HCT116 (cell line): ENCODE data around the gene TBX4. TPM values are rescaled to one million over a fixed set of nuclear protein-coding genes. Genes with fewer than 3 reads are reported as not detected.

Experiments used
- ATAC-seq: fragments of 200-7000 bp; cut with Tn5 transposase; 2 replicates; pipeline ENCODE4 v1.9.1; 2020; ENCODE audit warnings: mild to moderate bottlenecking, moderate library complexity
- BruUV-seq: library from RNA; stranded (reverse); fragments of 400-500 nt; replicated peaks from 2 replicates; lab custom pipeline; 2021; lab: Mats Ljungman, UMichigan
- CTCF ChIA-PET: fragments of 300-600 bp; sonication (Branson Sonifier 250); formaldehyde crosslinking; loops from one replicate; lab custom pipeline; 2021; ENCODE audit warnings: antibody characterized with exemption; lab: Charles Lee
- POLR2A ChIA-PET: fragments of 300-600, 350-600 bp; sonication (Branson Sonifier 250); formaldehyde crosslinking; loops from one replicate; lab custom pipeline; 2021; ENCODE audit warnings: antibody characterized with exemption; lab: Charles Lee
- RAD21 ChIA-PET, 2 experiments: fragments of 300-600 bp; sonication (Branson Sonifier 250); formaldehyde crosslinking; loops; one replicate each; lab custom pipeline; 2023; ENCODE audit warnings: low total read pairs in 2 of 2; ENCODE audit not compliant: uncharacterized antibody in 2 of 2, unreplicated experiment in 2 of 2, low non-redundant PET in 1 of 2; lab: Charles Lee
- DNase-seq: peaks from one replicate; pipeline ENCODE4 v3.0.0-alpha.2; 2010; ENCODE audit warnings: low read depth, low spot score
- H2AFZ ChIP-seq: fragments of 200-600 bp; shearing (Covaris generic), sonication (generic); 2 replicates; pipeline ENCODE4 v1.6.1; 2017; ENCODE audit warnings: low read depth, mixed run types, mixed read lengths, antibody characterized with exemption, low read length; ENCODE audit not compliant: poor library complexity, severe bottlenecking
- H3K27ac ChIP-seq: 2 replicates; pipeline ENCODE4 v1.5.1; 2012; ENCODE audit warnings: low read depth, low read length
- H3K27me3 ChIP-seq: fragments of 200-600 bp; sonication (generic); 2 replicates; pipeline ENCODE4 v1.6.1; 2016; ENCODE audit warnings: mixed run types, low read length, mixed read lengths; ENCODE audit not compliant: insufficient read depth
- H3K36me3 ChIP-seq, 2 experiments: fragments of 200-500 bp in 1 of 2; fragments of 200-600 bp in 1 of 2; sonication (Bioruptor generic) in 1 of 2; sonication (generic) in 1 of 2; 2 replicates each; pipeline versions ENCODE4 v1.5.1 to v1.6.1; 2014 to 2016; ENCODE audit warnings: low read length in 2 of 2, inconsistent platforms in 1 of 2, mixed read lengths in 1 of 2, mixed run types in 1 of 2; ENCODE audit not compliant: insufficient read depth in 2 of 2, control insufficient read depth in 1 of 2
- H3K4me1 ChIP-seq, 2 experiments: fragments of 200-600 bp in 1 of 2; sonication (generic) in 1 of 2; 2 replicates each; pipeline versions ENCODE4 v1.5.1 to v1.6.1; 2012 to 2017; ENCODE audit warnings: low read length in 2 of 2, inconsistent platforms in 1 of 2, mild to moderate bottlenecking in 1 of 2, mixed read lengths in 1 of 2, mixed run types in 1 of 2, moderate library complexity in 1 of 2; ENCODE audit not compliant: insufficient read depth in 2 of 2, control insufficient read depth in 1 of 2
- H3K4me2 ChIP-seq: fragments of 200-600 bp; sonication (generic); 2 replicates; pipeline ENCODE4 v1.6.1; 2017; ENCODE audit warnings: mixed run types, low read length, mixed read lengths
- H3K4me3 ChIP-seq, 2 experiments: fragments of 200-600 bp in 1 of 2; sonication (generic) in 1 of 2; replicated peaks in 1 of 2; 2 replicates each; pipeline ENCODE4 v1.5.1; 2011 to 2016; ENCODE audit warnings: low read length in 2 of 2, control low read depth in 1 of 2, low read depth in 1 of 2, mild to moderate bottlenecking in 1 of 2, mixed read lengths in 1 of 2, mixed run types in 1 of 2
- H3K79me2 ChIP-seq: fragments of 200-600 bp; sonication (generic); 2 replicates; pipeline ENCODE4 v1.6.1; 2017; ENCODE audit warnings: mild to moderate bottlenecking, mixed run types, low read length, moderate library complexity, mixed read lengths; ENCODE audit not compliant: insufficient read depth
- H3K9ac ChIP-seq: fragments of 200-600 bp; sonication (generic); 2 replicates; pipeline ENCODE4 v1.6.1; 2016; ENCODE audit warnings: low read length, mixed read lengths
- H3K9me2 ChIP-seq: fragments of 200-600 bp; sonication (generic), shearing (Covaris generic); 2 replicates; pipeline ENCODE4 v1.6.1; 2017; ENCODE audit warnings: mixed run types, mild to moderate bottlenecking, moderate library complexity; ENCODE audit not compliant: insufficient read depth
- H3K9me3 ChIP-seq, 2 experiments: fragments of 200-500 bp in 1 of 2; fragments of 200-600 bp in 1 of 2; sonication (Bioruptor generic) in 1 of 2; sonication (generic) in 1 of 2; 2 replicates each; pipeline ENCODE4 v1.6.1; 2014 to 2017; ENCODE audit warnings: low read length in 2 of 2, mixed read lengths in 2 of 2, inconsistent platforms in 1 of 2, low read depth in 1 of 2, mild to moderate bottlenecking in 1 of 2, mixed run types in 1 of 2, moderate library complexity in 1 of 2; ENCODE audit not compliant: control insufficient read depth in 1 of 2, insufficient read depth in 1 of 2
- H4K20me1 ChIP-seq: fragments of 200-600 bp; sonication (generic), shearing (Covaris generic); 2 replicates; pipeline ENCODE4 v1.6.1; 2017; ENCODE audit warnings: mixed run types, mild to moderate bottlenecking, moderate library complexity; ENCODE audit not compliant: insufficient read depth
- CBX3 ChIP-seq: IDR thresholded peaks from 2 replicates; pipeline ENCODE4 v1.6.1; 2012; ENCODE audit warnings: low read depth
- CEBPB ChIP-seq: IDR thresholded peaks from 2 replicates; pipeline ENCODE4 v1.6.1; 2012; ENCODE audit warnings: low read depth
- FOSL1 ChIP-seq: IDR thresholded peaks from 2 replicates; pipeline ENCODE4 v1.6.1; 2012; ENCODE audit warnings: low read depth
- YY1 ChIP-seq: IDR thresholded peaks from 2 replicates; pipeline ENCODE4 v1.6.1; 2011; ENCODE audit warnings: low read length, low read depth, moderate library complexity, mild to moderate bottlenecking; ENCODE audit not compliant: insufficient replicate concordance; ENCODE audit errors: extremely low read depth
- ZFX ChIP-seq: fragments of 450-650 bp; IDR thresholded peaks from 2 replicates; pipeline ENCODE4 v1.6.1; 2017
- intact Hi-C: fragments of 100-400 bp; cut with micrococcal nuclease; formaldehyde crosslinking; loops from 2 replicates; pipeline ENCODE4 v1.10.0; 2022
- total RNA-seq: library from RNA; stranded (reverse); gene quantifications from one replicate; pipeline ENCODE4 v1.2.1, GENCODE V29; 2021; ENCODE audit not compliant: unreplicated experiment

TBX4 gene
- total RNA-seq, 1 experiment from 2014 or later = 0.27 TPM

GRCh38 chr17:61519754-61520440 lies 67.7 kb downstream of the TBX4 start:
- H3K9ac ChIP-seq = no peak overlapping the region
- DNase-seq = no peak
- H3K27ac ChIP-seq = no peak overlapping the region
- no peak overlapping the region for H3K4me2 ChIP-seq
- CTCF ChIA-PET = no interaction called here
- TF ChIP-seq CEBPB (no peak), YY1 (no peak), ZFX (no peak), FOSL1 (no peak)
- TF ChIP-seq, all 23 proteins: peak for 0
- Histone ChIP-seq H3K4me1 (no peaks in the 10 kb centered on the region; a peak in 1 of 4 replicates), H3K36me3 (no peaks in the 10 kb centered on the region), H3K79me2 (no peaks in the 10 kb centered on the region), H4K20me1 (no peaks in the 10 kb centered on the region), H3K27me3 (no peaks in the 10 kb centered on the region), H2AFZ (no peak overlapping the region), H3K9me2 (no peaks in the 10 kb centered on the region), H3K9me3 (no peaks in the 10 kb centered on the region), H3K4me3 (no peak overlapping the region)
- no TSS peak for BruUV-seq
- RAD21 ChIA-PET = no interaction called here
- POLR2A ChIA-PET = interaction anchor here (1.3 kb wide), 1 partner anchor 25 kb away, joined by 4 read pairs; no protein-coding TSS in a partner anchor
- intact Hi-C loops = no loop called here
- ATAC-seq = no peak

- TF ChIP-seq YY1 = no peak
- TF ChIP-seq CBX3 = no peak
- RAD21 ChIA-PET = no interaction called here
These were observed 68.7 kb downstream of the TBX4 start for GRCh38 chr17:61520897-61521296.

More at GRCh38 chr17:61520897-61521296, 68.7 kb downstream of the TBX4 start:
- Histone ChIP-seq H3K9ac (no peak overlapping the region), H3K27me3 (no peaks in the 10 kb centered on the region), H3K36me3 (no peaks in the 10 kb centered on the region), H4K20me1 (no peaks in the 10 kb centered on the region), H3K79me2 (no peaks in the 10 kb centered on the region), H3K27ac (no peak overlapping the region), H3K4me3 (no peak overlapping the region), H2AFZ (no peak overlapping the region), H3K9me3 (no peaks in the 10 kb centered on the region), H3K4me2 (no peak overlapping the region), H3K4me1 (no peaks in the 10 kb centered on the region; a peak in 1 of 4 replicates), H3K9me2 (no peaks in the 10 kb centered on the region)
- ATAC-seq (no peak), DNase-seq (no peak)
- intact Hi-C loops = no loop called here
- no TSS peak for BruUV-seq
- ChIA-PET CTCF (no interaction called here), POLR2A (no interaction called here)
